IPS-18c (cell line): ENCODE measurements around the gene USP32.
"Not testable (repeated sequence)": the region's sequence is repeated elsewhere in the genome, so short reads cannot be mapped to it uniquely, and the experiment has no call there.

ENCODE experiments used
- H3K4me3 ChIP-seq: 2 replicates; pipeline ENCODE4 v1.7.0; 2013; ENCODE audit warnings: low read depth, mild to moderate bottlenecking, low read length, moderate library complexity; ENCODE audit not compliant: insufficient read depth
- H3K9me3 ChIP-seq: one replicate; pipeline ENCODE4 v1.6.1; 2013; ENCODE audit warnings: mild to moderate bottlenecking, low read length, moderate library complexity; ENCODE audit not compliant: control insufficient read depth, insufficient read depth

Gene USP32

GRCh38 chr17:60387666-60388065 is 4.3 kb downstream of the USP32 start:
- H3K4me3 ChIP-seq, result no peak overlapping the region
- no peaks in the 10 kb centered on the region for H3K9me3 ChIP-seq

- Histone ChIP-seq H3K9me3 (no peaks in the 10 kb centered on the region), H3K4me3 (no peak overlapping the region)
Observed at GRCh38 chr17:60386147-60387058, 5.5 kb downstream of the USP32 start.

GRCh38 chr17:60384921-60385320 is 7.0 kb downstream of the USP32 start:
- peak overlapping the region; percentile 9; the same call in 1 of the 2 replicates for H3K4me3 ChIP-seq
- not testable (repeated sequence) for H3K9me3 ChIP-seq

- Histone ChIP-seq H3K4me3 (no peak overlapping the region), H3K9me3 (no peaks in the 10 kb centered on the region)
Observed at GRCh38 chr17:60383379-60383778, 8.6 kb downstream of the USP32 start.

GRCh38 chr17:60381958-60382357 is 10.0 kb downstream of the USP32 start:
- no peak overlapping the region for H3K4me3 ChIP-seq

GRCh38 chr17:60379461-60379860 is 12.5 kb downstream of the USP32 start:
- not testable (repeated sequence) for H3K4me3 ChIP-seq, H3K9me3 ChIP-seq

More at GRCh38 chr17:60381958-60382357, 10.0 kb downstream of the USP32 start:
- H3K9me3 ChIP-seq, result no peaks in the 10 kb centered on the region

- H3K4me3 ChIP-seq, result not testable (repeated sequence)
Observed at GRCh38 chr17:60378187-60378586, 13.7 kb downstream of the USP32 start.

GRCh38 chr17:60372790-60373483 is 19.0 kb downstream of the USP32 start:
- Histone ChIP-seq H3K4me3 (no peak overlapping the region), H3K9me3 (no peaks in the 10 kb centered on the region)

More at GRCh38 chr17:60378187-60378586, 13.7 kb downstream of the USP32 start:
- H3K9me3 ChIP-seq, result not testable (repeated sequence)

GRCh38 chr17:60371818-60372510 is 20.0 kb downstream of the USP32 start:
- Histone ChIP-seq H3K9me3 (no peaks in the 10 kb centered on the region), H3K4me3 (no peak overlapping the region)

- no peak overlapping the region for H3K4me3 ChIP-seq
- H3K9me3 ChIP-seq, result no peaks in the 10 kb centered on the region
Observed at GRCh38 chr17:60371416-60371815, 20.5 kb downstream of the USP32 start.

GRCh38 chr17:60369727-60370126 is 22.2 kb downstream of the USP32 start:
- no peak overlapping the region for H3K4me3 ChIP-seq
- H3K9me3 ChIP-seq, result no peaks in the 10 kb centered on the region

- Histone ChIP-seq H3K9me3 (no peaks in the 10 kb centered on the region), H3K4me3 (no peak overlapping the region)
Observed at GRCh38 chr17:60363700-60364405, 28.1 kb downstream of the USP32 start.

- no peaks in the 10 kb centered on the region for H3K9me3 ChIP-seq
- no peak overlapping the region for H3K4me3 ChIP-seq
Observed at GRCh38 chr17:60362329-60362728, 29.6 kb downstream of the USP32 start.

- Histone ChIP-seq H3K4me3 (no peak overlapping the region), H3K9me3 (no peaks in the 10 kb centered on the region)
Observed at GRCh38 chr17:60361889-60362288, 30.0 kb downstream of the USP32 start.

- Histone ChIP-seq H3K9me3 (no peaks in the 10 kb centered on the region), H3K4me3 (no peak overlapping the region)
Observed at GRCh38 chr17:60359415-60359814, 32.5 kb downstream of the USP32 start.

- Histone ChIP-seq H3K9me3 (no peaks in the 10 kb centered on the region), H3K4me3 (no peak overlapping the region)
Observed at GRCh38 chr17:60358606-60359225, 33.2 kb downstream of the USP32 start.

- Histone ChIP-seq H3K9me3 (no peaks in the 10 kb centered on the region), H3K4me3 (no peak overlapping the region)
Observed at GRCh38 chr17:60356940-60357339, 35.0 kb downstream of the USP32 start.
